Activated CD4-positive, alpha-beta T cell treated with anti-CD3 and anti-CD28 coated beads for 36 hours (primary cell): ENCODE results near the gene RBM19. TPM values are rescaled to one million over a fixed set of nuclear protein-coding genes. Genes with fewer than 3 reads are reported as not detected.

Experiments
- ATAC-seq: fragments of 200-7000 bp; cut with Tn5 transposase; one replicate; pipeline ENCODE4 v1.10.0; 2021; ENCODE audit warnings: mild to moderate bottlenecking, moderate library complexity
- CTCF ChIA-PET: fragments of 350-600 bp; sonication (Branson Sonifier 250); formaldehyde crosslinking; loops from one replicate; lab custom pipeline; 2021; ENCODE audit warnings: antibody characterized with exemption; lab: Charles Lee
- POLR2A ChIA-PET: fragments of 350-600 bp; sonication (Branson Sonifier 250); formaldehyde crosslinking; loops from one replicate; lab custom pipeline; 2021; ENCODE audit warnings: antibody characterized with exemption, inconsistent platforms; lab: Charles Lee
- DNase-seq: peaks from one replicate; pipeline ENCODE4 v3.0.0-alpha.2; 2020
- H3K27ac Mint-ChIP-seq: one replicate; pipeline ENCODE4 v1.8.0; 2021; ENCODE audit warnings: mixed read lengths
- H3K27me3 Mint-ChIP-seq: one replicate; pipeline ENCODE4 v1.8.0; 2021; ENCODE audit warnings: mixed read lengths
- H3K36me3 Mint-ChIP-seq: one replicate; pipeline ENCODE4 v1.8.0; 2021; ENCODE audit warnings: low read depth, mixed read lengths
- H3K4me1 Mint-ChIP-seq: one replicate; pipeline ENCODE4 v1.8.0; 2021; ENCODE audit warnings: mixed read lengths
- H3K4me3 Mint-ChIP-seq: one replicate; pipeline ENCODE4 v1.8.0; 2021; ENCODE audit warnings: mild to moderate bottlenecking, moderate library complexity, mixed read lengths
- H3K9me3 Mint-ChIP-seq: one replicate; pipeline ENCODE4 v1.8.0; 2021; ENCODE audit warnings: low read depth, mixed read lengths
- intact Hi-C, 2 experiments: fragments of 100-400 bp; cut with DNase I in 1 of 2; cut with micrococcal nuclease in 1 of 2; formaldehyde crosslinking; loops; one replicate each; pipeline versions ENCODE4 v1.14.2 to v1.15.1; 2022 to 2024; cut with DNase I, micrococcal nuclease
- total RNA-seq, 2 experiments: library from RNA; stranded (reverse); gene quantifications; one replicate each; pipeline ENCODE4 v1.2.3, GENCODE V29; 2021

The RBM19 gene
- total RNA-seq, 2 experiments from 2014 or later, result 79.6 to 93.5 TPM

DNA sequence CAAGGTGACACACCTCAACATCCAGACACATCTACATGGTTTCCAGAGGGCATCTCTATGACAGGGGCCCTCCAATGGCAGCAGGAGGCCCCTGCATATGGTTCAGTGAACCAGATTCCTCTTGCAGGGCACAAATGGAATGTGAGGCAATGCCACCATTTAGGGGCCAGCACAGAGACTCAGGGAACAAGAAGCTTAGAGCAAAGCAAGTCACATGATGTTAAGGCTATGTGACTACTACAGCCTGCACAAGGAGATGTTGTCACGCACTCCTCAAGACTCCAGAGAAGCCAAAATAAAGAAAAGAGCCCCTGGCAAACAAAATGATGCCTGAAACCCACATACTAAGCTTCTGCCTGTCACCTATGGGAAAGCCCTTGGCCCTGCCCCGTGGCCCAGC lies 95.2 kb downstream of the RBM19 start:
- CTCF ChIA-PET, result no interaction called here
- intact Hi-C loops, result no loop called here
- no peaks in the 10 kb centered on the region for H3K4me1 Mint-ChIP-seq
- H3K36me3 Mint-ChIP-seq, result peaks cover 29% of the 10 kb centered on the region
- H3K9me3 Mint-ChIP-seq, result no peaks in the 10 kb centered on the region
- no peak for ATAC-seq
- no peak for DNase-seq
- H3K27ac Mint-ChIP-seq, result no peak overlapping the region
- POLR2A ChIA-PET, result no interaction called here
- H3K27me3 Mint-ChIP-seq, result no peaks in the 10 kb centered on the region
- no peak overlapping the region for H3K4me3 Mint-ChIP-seq

DNA sequence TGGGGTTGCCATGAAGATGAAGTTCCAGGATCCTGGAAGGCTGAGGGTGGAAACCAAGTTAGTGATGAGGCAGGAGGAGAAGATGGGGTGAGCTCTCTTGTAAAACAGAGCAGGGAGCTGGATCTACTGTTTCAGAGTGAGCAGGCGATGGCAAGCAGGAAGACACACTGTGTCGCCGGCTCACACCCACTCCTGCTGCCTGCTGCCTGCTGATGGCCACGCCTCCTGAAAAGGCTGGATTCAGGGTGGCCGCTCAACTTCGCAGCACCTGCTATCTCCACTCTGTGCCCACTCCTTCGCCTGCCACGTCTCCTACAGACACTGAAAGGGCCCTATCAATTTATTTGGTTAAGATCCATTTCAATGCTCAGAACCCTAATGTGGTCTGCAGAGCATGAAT lies 96.1 kb downstream of the RBM19 start:
- POLR2A ChIA-PET, result no interaction called here
- H3K27ac Mint-ChIP-seq, result no peak overlapping the region
- ATAC-seq (no peak), DNase-seq (no peak)
- H3K4me1 Mint-ChIP-seq, result no peaks in the 10 kb centered on the region
- intact Hi-C loops, result no loop called here
- H3K27me3 Mint-ChIP-seq, result no peaks in the 10 kb centered on the region
- H3K4me3 Mint-ChIP-seq, result no peak overlapping the region
- no peaks in the 10 kb centered on the region for H3K9me3 Mint-ChIP-seq
- peaks cover 28% of the 10 kb centered on the region for H3K36me3 Mint-ChIP-seq
- CTCF ChIA-PET, result no interaction called here

- ChIA-PET CTCF (interaction anchor here (0.5 to 0.6 kb wide), 2 partner anchors 13 to 95 kb away, joined by 3 read pairs; no protein-coding TSS in a partner anchor), POLR2A (no interaction called here)
- H3K4me1 Mint-ChIP-seq, result peaks cover 3% of the 10 kb centered on the region
- no peaks in the 10 kb centered on the region for H3K27me3 Mint-ChIP-seq
- DNase-seq (no peak), ATAC-seq (no peak)
- no peak overlapping the region for H3K4me3 Mint-ChIP-seq
- peaks cover 16% of the 10 kb centered on the region for H3K36me3 Mint-ChIP-seq
- H3K27ac Mint-ChIP-seq, result no peak overlapping the region
- intact Hi-C loops, result no loop called here
- H3K9me3 Mint-ChIP-seq, result no peaks in the 10 kb centered on the region
These were observed 97.8 kb downstream of the RBM19 start for GRCh38 chr12:113868365-113868764.

GRCh38 chr12:113867258-113867657 lies 98.9 kb downstream of the RBM19 start:
- Mint-ChIP-seq H3K4me1 (peaks cover 13% of the 10 kb centered on the region), H3K27ac (no peak overlapping the region), H3K4me3 (no peak overlapping the region), H3K27me3 (no peaks in the 10 kb centered on the region), H3K36me3 (peaks cover 17% of the 10 kb centered on the region), H3K9me3 (no peaks in the 10 kb centered on the region)
- DNase-seq, result no peak
- ATAC-seq, result no peak
- ChIA-PET POLR2A (no interaction called here), CTCF (no interaction called here)
- intact Hi-C loops, result no loop called here

- Mint-ChIP-seq H3K9me3 (no peaks in the 10 kb centered on the region), H3K27ac (no peak overlapping the region), H3K4me1 (peaks cover 17% of the 10 kb centered on the region), H3K36me3 (peaks cover 21% of the 10 kb centered on the region), H3K4me3 (no peak overlapping the region), H3K27me3 (no peaks in the 10 kb centered on the region)
- POLR2A ChIA-PET, result no interaction called here
- intact Hi-C loops, result no loop called here
- DNase-seq, result no peak
- ATAC-seq, result no peak
- CTCF ChIA-PET, result interaction anchor here (0.8 kb wide), 1 partner anchor 656 kb away, joined by 3 read pairs; no protein-coding TSS in a partner anchor
These were observed 99.6 kb downstream of the RBM19 start for GRCh38 chr12:113866496-113866895.

GRCh38 chr12:113863455-113863845 lies 102.7 kb downstream of the RBM19 start:
- DNase-seq (no peak), ATAC-seq (no peak)
- Mint-ChIP-seq H3K9me3 (no peaks in the 10 kb centered on the region), H3K4me1 (peaks cover 17% of the 10 kb centered on the region), H3K36me3 (peaks cover 14% of the 10 kb centered on the region), H3K4me3 (no peak overlapping the region), H3K27me3 (no peaks in the 10 kb centered on the region), H3K27ac (no peak overlapping the region)
- ChIA-PET CTCF (no interaction called here), POLR2A (no interaction called here)
- intact Hi-C loops, result no loop called here

- ATAC-seq (peak; percentile 26), DNase-seq (no peak)
- Mint-ChIP-seq H3K27ac (no peak overlapping the region), H3K27me3 (no peaks in the 10 kb centered on the region), H3K4me1 (peaks cover 17% of the 10 kb centered on the region), H3K36me3 (peaks cover 19% of the 10 kb centered on the region), H3K9me3 (no peaks in the 10 kb centered on the region), H3K4me3 (no peak overlapping the region)
- intact Hi-C loops, result no loop called here
- CTCF ChIA-PET, result no interaction called here
- POLR2A ChIA-PET, result no interaction called here
These were observed 103.3 kb downstream of the RBM19 start for GRCh38 chr12:113862590-113863454.

DNA sequence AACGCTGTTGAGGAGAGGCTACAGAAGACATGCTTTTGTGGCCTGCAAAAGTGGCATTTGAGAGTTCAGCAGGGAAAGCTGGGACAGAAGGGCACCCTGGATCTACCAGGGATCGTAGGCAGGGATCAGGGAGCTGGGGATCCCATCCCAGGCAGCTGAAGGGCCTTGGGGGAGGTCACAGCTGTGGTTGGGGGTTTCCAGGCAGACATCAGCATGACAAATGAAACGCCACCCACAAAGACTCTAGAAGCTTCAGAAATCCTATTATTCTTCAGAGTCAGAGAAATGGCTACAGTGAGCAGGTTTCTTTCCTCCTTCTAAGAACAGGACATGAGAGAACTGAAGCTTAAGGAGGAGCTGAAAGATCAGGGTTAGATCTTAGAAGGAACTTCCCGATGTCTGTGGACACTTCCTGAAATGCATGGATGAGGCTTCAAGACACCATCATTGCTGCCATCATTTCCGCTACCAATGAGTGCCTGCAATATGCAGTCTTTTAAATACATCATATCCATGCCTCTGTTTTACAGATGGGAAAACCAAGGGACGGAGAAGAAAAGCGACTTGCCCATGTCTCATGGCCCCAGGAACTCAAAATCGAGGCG lies 104.3 kb downstream of the RBM19 start:
- ChIA-PET POLR2A (no interaction called here), CTCF (interaction anchor here (0.7 kb wide), 1 partner anchor 1154 kb away, joined by 4 read pairs; no protein-coding TSS in a partner anchor)
- Mint-ChIP-seq H3K9me3 (no peaks in the 10 kb centered on the region), H3K27ac (no peak overlapping the region), H3K4me1 (peaks cover 17% of the 10 kb centered on the region), H3K27me3 (no peaks in the 10 kb centered on the region), H3K4me3 (no peak overlapping the region), H3K36me3 (peaks cover 24% of the 10 kb centered on the region)
- ATAC-seq (no peak), DNase-seq (no peak)
- intact Hi-C loops, result no loop called here

GRCh38 chr12:113860950-113861349 lies 105.2 kb downstream of the RBM19 start:
- no peak for ATAC-seq
- Mint-ChIP-seq H3K4me3 (no peak overlapping the region), H3K36me3 (peaks cover 28% of the 10 kb centered on the region), H3K9me3 (no peaks in the 10 kb centered on the region), H3K4me1 (peaks cover 17% of the 10 kb centered on the region), H3K27ac (no peak overlapping the region), H3K27me3 (no peaks in the 10 kb centered on the region)
- ChIA-PET POLR2A (no interaction called here), CTCF (no interaction called here)
- DNase-seq, result no peak
- intact Hi-C loops, result no loop called here

- intact Hi-C loops, result no loop called here
- H3K27ac Mint-ChIP-seq, result no peak overlapping the region
- ATAC-seq (no peak), DNase-seq (no peak)
- no peak overlapping the region for H3K4me3 Mint-ChIP-seq
- H3K4me1 Mint-ChIP-seq, result peaks cover 17% of the 10 kb centered on the region
- H3K36me3 Mint-ChIP-seq, result peaks cover 25% of the 10 kb centered on the region
- CTCF ChIA-PET, result no interaction called here
- H3K9me3 Mint-ChIP-seq, result no peaks in the 10 kb centered on the region
- POLR2A ChIA-PET, result no interaction called here
- H3K27me3 Mint-ChIP-seq, result no peaks in the 10 kb centered on the region
These were observed 105.9 kb downstream of the RBM19 start for GRCh38 chr12:113860059-113860820.

- Mint-ChIP-seq H3K4me3 (no peak overlapping the region), H3K27ac (no peak overlapping the region), H3K36me3 (peaks cover 25% of the 10 kb centered on the region), H3K4me1 (peaks cover 17% of the 10 kb centered on the region), H3K9me3 (no peaks in the 10 kb centered on the region), H3K27me3 (no peaks in the 10 kb centered on the region)
- ChIA-PET CTCF (interaction anchor here (0.5 kb wide), 1 partner anchor 378 kb away, joined by 3 read pairs; no protein-coding TSS in a partner anchor), POLR2A (no interaction called here)
- intact Hi-C loops, result no loop called here
- no peak for ATAC-seq
- no peak for DNase-seq
These were observed 107.2 kb downstream of the RBM19 start for GRCh38 chr12:113858841-113859386.
